RWPE1 (cell line): ENCODE measurements around the gene MYO5A.
"Not testable (repeated sequence)": the region's sequence is repeated elsewhere in the genome, so short reads cannot be mapped to it uniquely, and the experiment has no call there.

Experiments used
- CTCF ChIA-PET: fragments of 350-600 bp; sonication (Branson Sonifier 250); formaldehyde crosslinking; extraction: SDS; loops from one replicate; lab custom pipeline; 2021; lab: Yijun Ruan, JAX
- POLR2A ChIA-PET: fragments of 400-600 bp; formaldehyde crosslinking; extraction: SDS; loops from one replicate; lab custom pipeline; 2020; ENCODE audit warnings: antibody characterized with exemption; ENCODE audit not compliant: low non-redundant PET; lab: Yijun Ruan, JAX
- DNase-seq: peaks from one replicate; pipeline ENCODE4 v3.0.0; 2012; ENCODE audit warnings: low spot score
- H3K27ac ChIP-seq: fragments of 450-650 bp; 2 replicates; pipeline ENCODE4 v1.5.1; 2017
- CTCF ChIP-seq: fragments of 450-650 bp; conservative IDR thresholded peaks from 2 replicates; pipeline ENCODE4 v1.5.1; 2017; ENCODE audit warnings: low read depth, mild to moderate bottlenecking

Gene MYO5A

DNA sequence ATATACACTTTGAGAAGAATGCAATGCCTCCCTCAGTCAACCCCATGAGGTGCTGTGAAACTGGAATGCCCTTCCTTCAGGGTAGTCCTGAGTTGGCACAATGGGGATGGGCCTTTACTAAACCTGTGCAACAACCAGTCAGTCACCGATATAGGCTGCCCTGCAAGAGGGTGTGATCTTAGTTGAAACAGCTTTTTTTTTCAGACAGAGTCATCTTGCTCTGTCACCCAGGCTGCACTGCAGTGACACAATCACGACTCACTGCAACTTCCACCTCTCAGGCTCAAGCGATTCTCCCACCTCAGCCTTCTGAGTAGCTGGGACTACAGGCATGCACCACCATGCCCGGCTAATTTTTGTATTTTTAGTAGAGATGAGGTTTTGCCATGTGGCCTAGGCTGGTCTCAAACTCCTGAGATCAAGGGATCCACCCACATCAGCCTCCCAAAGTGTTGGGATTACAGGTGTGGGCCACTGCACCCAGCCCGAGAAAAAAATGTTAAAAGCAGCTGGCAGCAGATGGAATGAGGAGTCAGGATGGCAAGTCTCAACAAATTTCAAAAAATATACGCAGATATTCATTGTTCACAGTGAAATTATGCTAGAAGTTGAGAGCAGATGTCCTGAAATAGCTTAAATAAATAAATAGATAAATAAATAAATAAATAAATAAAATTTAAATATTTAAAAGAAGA lies 31.8 kb downstream of the MYO5A start:
- CTCF ChIA-PET = interaction anchor here (0.5 to 0.7 kb wide), 3 partner anchors 9 to 240 kb away, joined by 3 to 4 read pairs (median 4); no protein-coding TSS in a partner anchor

DNA sequence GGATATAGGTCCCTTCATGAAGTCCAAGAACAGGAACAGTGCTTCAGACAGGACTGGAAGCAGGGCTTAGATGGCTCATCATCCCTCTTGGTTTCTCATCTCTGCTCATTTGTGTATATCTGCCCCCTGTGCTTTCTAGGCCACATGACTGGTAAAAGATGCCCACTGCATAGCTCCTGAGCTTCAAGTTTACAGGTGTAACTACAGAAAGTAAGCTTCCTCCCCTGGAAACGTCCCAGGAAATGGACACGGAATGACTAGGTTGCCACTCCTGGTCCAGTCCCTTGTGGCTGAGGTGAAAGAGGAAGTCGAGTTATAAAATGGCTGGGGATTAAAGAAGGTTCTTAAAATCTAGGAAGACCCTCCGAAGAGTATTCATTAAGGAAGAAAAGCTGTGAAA lies 32.5 kb downstream of the MYO5A start:
- ChIA-PET CTCF (interaction anchor here (0.6 kb wide), 1 partner anchor 1043 kb away, joined by 4 read pairs; no protein-coding TSS in a partner anchor), POLR2A (no interaction called here)
- H3K27ac ChIP-seq = no peak overlapping the region
- no peak for TF ChIP-seq CTCF
- no peak for DNase-seq

More for the DNA sequence above, 31.8 kb downstream of the MYO5A start:
- peak overlapping the region; percentile 81 for H3K27ac ChIP-seq
- POLR2A ChIA-PET = no interaction called here
- no peak for TF ChIP-seq CTCF
- DNase-seq = no peak

DNA sequence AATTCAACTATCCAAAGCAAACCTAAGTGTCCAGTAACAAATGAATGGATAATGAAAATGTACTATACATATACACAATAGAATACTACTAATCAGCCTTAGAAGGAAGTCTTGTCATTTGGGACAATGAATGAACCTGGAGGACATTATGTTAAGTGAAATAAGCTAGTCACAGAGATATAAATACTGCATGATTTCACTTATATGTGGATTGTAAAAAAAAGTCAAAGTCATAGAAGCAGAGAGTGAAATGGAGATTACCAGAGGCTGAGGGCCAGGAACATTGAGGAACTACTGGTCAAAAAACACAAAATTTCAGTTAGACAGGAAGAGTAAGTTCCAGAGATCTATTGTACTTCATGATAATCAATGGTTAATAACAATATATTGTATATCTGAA lies 33.6 kb downstream of the MYO5A start:
- no peak for TF ChIP-seq CTCF
- no peak overlapping the region for H3K27ac ChIP-seq
- POLR2A ChIA-PET = no interaction called here
- DNase-seq = no peak
- CTCF ChIA-PET = no interaction called here

DNA sequence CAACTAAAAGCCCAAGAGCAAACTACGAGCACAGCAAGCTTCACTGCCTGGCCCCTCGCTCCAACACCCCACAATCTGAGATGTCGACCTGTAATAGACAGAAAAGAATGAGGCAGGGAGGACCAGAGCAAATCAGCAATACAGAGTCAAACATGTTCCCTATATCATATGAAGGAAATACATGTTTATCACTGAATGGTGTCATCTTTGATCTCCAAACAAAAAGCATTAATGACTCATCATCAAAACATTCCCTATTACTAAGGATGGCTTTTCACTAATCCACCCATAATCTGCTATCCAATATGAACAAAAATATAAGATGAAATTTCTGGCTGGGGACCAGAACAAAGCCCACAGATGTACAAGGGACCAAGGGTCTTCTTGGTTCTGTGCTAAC lies 34.7 kb downstream of the MYO5A start:
- ChIA-PET POLR2A (no interaction called here), CTCF (no interaction called here)
- no peak overlapping the region for H3K27ac ChIP-seq
- TF ChIP-seq CTCF = no peak
- DNase-seq = peak; percentile 33

- no peak overlapping the region for H3K27ac ChIP-seq
- POLR2A ChIA-PET = no interaction called here
- TF ChIP-seq CTCF = no peak
- CTCF ChIA-PET = no interaction called here
- no peak for DNase-seq
Observed at GRCh38 chr15:52492132-52492531, 36.5 kb downstream of the MYO5A start.

DNA sequence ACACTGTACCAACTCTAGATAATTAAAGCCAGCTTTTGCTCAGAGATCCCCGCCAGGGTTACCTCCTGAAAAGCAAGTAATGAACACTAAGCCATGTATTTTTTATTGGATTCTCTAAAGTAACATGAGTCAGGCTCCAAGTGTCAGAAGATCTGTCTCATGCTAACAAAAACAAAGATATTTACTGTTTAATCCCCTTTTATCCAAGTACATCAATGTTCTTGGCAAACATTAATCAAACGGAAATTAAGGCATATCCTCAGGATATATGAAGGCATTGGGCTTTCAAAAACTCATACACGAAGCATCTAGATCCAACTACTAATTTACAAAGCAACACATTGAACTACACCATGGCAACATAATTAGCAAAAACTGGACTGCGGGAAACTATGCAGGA lies 37.2 kb downstream of the MYO5A start:
- POLR2A ChIA-PET = interaction anchor here (0.6 kb wide), 1 partner anchor 12 kb away, joined by 3 read pairs; no protein-coding TSS in a partner anchor
- no peak overlapping the region for H3K27ac ChIP-seq
- CTCF ChIA-PET = no interaction called here
- no peak for TF ChIP-seq CTCF
- no peak for DNase-seq

- POLR2A ChIA-PET = not testable (repeated sequence)
Observed at GRCh38 chr15:52489430-52489829, 39.2 kb downstream of the MYO5A start.

More at GRCh38 chr15:52489430-52489829, 39.2 kb downstream of the MYO5A start:
- H3K27ac ChIP-seq, DNase-seq: not testable (repeated sequence)
- CTCF ChIA-PET = interaction anchor here (0.6 kb wide), 1 partner anchor 661 kb away, joined by 4 read pairs; no protein-coding TSS in a partner anchor
